Epithelial cell of proximal tubule (primary cell): ENCODE measurements around the gene IRX3. TPM values are rescaled to one million over a fixed set of nuclear protein-coding genes. Genes with fewer than 3 reads are reported as not detected.

Experiments used
- DNase-seq: peaks from one replicate; pipeline ENCODE4 v3.0.0-alpha.2; 2011; ENCODE audit warnings: low read depth
- H3K4me3 ChIP-seq: 2 replicates; pipeline ENCODE4 v1.5.1; 2011; ENCODE audit warnings: low read depth, mild to moderate bottlenecking, low read length
- total RNA-seq: library from RNA; depleted of rRNA; stranded (reverse); fragments of >200 nt; gene quantifications from 2 replicates; pipeline ENCODE4 v1.2.3, GENCODE V29; 2015
- TF ChIP-seq, protein P1 (sequence below): conservative IDR thresholded peaks from 2 replicates; pipeline ENCODE4 v1.5.1; 2012; ENCODE audit warnings: low read depth, mild to moderate bottlenecking, low read length

The IRX3 gene
- total RNA-seq, 1 donor from 2014 or later = 28.7 TPM

DNA sequence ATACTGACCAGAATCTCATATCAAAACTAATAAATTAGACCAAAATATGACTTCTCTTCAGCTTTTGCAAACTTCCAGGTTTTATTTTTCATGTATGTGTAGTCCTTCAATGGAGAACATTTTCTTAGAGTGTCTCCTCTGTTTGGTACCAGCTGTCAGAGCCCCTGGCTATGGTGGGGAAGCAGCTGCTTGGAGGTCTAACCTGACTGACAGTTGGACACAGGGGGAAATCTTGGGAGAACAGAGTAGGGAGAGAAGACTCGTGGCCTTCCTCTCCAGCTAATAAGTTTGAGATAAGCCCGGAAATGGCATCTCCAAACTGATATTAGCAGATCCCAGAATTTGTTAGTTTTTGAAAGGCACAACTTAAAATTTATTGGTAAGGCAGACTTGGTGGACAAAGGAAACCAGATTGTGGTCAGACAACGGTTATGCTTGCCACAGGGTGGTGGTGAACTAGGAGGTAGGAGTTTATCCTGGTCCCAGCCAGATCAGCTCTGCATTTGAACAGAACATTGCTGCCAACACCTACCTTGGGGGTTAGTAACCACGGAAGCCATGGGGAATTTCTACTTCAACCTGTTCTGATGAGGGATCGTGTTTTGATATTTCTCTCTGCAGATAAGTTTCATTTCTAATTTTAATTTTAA, 39.2 kb upstream of the IRX3 start:
- DNase-seq = no peak
- no peak overlapping the region for H3K4me3 ChIP-seq
- TF ChIP-seq, protein P1, sequence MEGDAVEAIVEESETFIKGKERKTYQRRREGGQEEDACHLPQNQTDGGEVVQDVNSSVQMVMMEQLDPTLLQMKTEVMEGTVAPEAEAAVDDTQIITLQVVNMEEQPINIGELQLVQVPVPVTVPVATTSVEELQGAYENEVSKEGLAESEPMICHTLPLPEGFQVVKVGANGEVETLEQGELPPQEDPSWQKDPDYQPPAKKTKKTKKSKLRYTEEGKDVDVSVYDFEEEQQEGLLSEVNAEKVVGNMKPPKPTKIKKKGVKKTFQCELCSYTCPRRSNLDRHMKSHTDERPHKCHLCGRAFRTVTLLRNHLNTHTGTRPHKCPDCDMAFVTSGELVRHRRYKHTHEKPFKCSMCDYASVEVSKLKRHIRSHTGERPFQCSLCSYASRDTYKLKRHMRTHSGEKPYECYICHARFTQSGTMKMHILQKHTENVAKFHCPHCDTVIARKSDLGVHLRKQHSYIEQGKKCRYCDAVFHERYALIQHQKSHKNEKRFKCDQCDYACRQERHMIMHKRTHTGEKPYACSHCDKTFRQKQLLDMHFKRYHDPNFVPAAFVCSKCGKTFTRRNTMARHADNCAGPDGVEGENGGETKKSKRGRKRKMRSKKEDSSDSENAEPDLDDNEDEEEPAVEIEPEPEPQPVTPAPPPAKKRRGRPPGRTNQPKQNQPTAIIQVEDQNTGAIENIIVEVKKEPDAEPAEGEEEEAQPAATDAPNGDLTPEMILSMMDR = no peak

- TF ChIP-seq, protein P1 = no peak
- no peak for DNase-seq
- H3K4me3 ChIP-seq = no peak overlapping the region
Measured at GRCh38 chr16:54324716-54325115, 38.1 kb upstream of the IRX3 start.

- DNase-seq = no peak
- no peak overlapping the region for H3K4me3 ChIP-seq
- TF ChIP-seq, protein P1 = no peak
Measured at GRCh38 chr16:54320697-54321340, 34.2 kb upstream of the IRX3 start.

DNA sequence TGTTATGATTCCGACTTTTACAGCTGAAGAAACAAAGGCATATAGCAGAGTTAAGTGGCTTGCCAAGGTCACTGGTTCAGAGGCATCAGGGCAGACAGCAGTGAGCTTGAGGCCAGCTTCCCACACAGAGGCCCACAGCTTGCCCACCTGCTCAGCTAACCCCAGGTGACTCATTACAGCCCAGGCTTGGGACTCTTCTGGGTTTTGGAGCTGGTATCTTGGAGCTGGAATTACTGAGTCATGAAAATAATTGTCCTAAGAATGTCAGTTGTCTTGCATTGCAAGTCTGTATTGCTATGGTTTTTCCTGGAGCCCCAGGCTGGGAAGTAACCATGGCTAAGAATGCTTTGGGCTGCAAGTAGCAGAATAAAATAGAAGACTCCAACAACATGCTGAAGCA, 32.4 kb upstream of the IRX3 start:
- no peak for DNase-seq
- H3K4me3 ChIP-seq = no peak overlapping the region
- TF ChIP-seq, protein P1 = no peak

- DNase-seq = no peak
Measured at GRCh38 chr16:54317101-54317611, 30.6 kb upstream of the IRX3 start.

GRCh38 chr16:54316095-54316889, 29.7 kb upstream of the IRX3 start:
- no peak for DNase-seq
- no peak overlapping the region for H3K4me3 ChIP-seq
- TF ChIP-seq, protein P1 = no peak

More at GRCh38 chr16:54317101-54317611, 30.6 kb upstream of the IRX3 start:
- TF ChIP-seq, protein P1 = no peak
- H3K4me3 ChIP-seq = no peak overlapping the region
